Progenitor cell of endocrine pancreas (in vitro differentiated cells): ENCODE measurements around the gene FXYD7. TPM values are rescaled to one million over a fixed set of nuclear protein-coding genes. Genes with fewer than 3 reads are reported as not detected.

Experiments
- DNase-seq: peaks from one replicate; pipeline ENCODE4 v3.0.0; 2021; ENCODE audit warnings: low spot score; ENCODE audit not compliant: unreplicated experiment
- H3K27ac Mint-ChIP-seq: 2 replicates; pipeline ENCODE4 v1.8.0; 2021; ENCODE audit warnings: mild to moderate bottlenecking, moderate library complexity, mixed read lengths
- H3K27me3 Mint-ChIP-seq: 2 replicates; pipeline ENCODE4 v1.8.0; 2021; ENCODE audit warnings: mixed read lengths
- H3K36me3 Mint-ChIP-seq: 2 replicates; pipeline ENCODE4 v1.8.0; 2022; ENCODE audit warnings: mixed read lengths; ENCODE audit not compliant: insufficient read depth
- H3K4me1 Mint-ChIP-seq: 2 replicates; pipeline ENCODE4 v1.8.0; 2021; ENCODE audit warnings: low read depth, mixed read lengths
- H3K4me3 Mint-ChIP-seq: 2 replicates; pipeline ENCODE4 v1.8.0; 2021; ENCODE audit warnings: low read depth, mild to moderate bottlenecking, moderate library complexity, mixed read lengths
- H3K9me3 Mint-ChIP-seq: 2 replicates; pipeline ENCODE4 v1.8.0; 2021; ENCODE audit warnings: low read depth, mixed read lengths
- total RNA-seq: library from RNA; stranded (reverse); gene quantifications from 2 replicates; pipeline ENCODE4 v1.2.1, GENCODE V29; 2021
- TF ChIP-seq, protein P1 (sequence below): fragments of 200-600 bp; sonication (generic); IDR thresholded peaks from one replicate; pipeline ENCODE4 v1.5.0; 2021; ENCODE audit warnings: antibody characterized with exemption, mild to moderate bottlenecking; ENCODE audit not compliant: unreplicated experiment

The FXYD7 gene
- total RNA-seq, 1 donor from 2014 or later: not detected

DNA sequence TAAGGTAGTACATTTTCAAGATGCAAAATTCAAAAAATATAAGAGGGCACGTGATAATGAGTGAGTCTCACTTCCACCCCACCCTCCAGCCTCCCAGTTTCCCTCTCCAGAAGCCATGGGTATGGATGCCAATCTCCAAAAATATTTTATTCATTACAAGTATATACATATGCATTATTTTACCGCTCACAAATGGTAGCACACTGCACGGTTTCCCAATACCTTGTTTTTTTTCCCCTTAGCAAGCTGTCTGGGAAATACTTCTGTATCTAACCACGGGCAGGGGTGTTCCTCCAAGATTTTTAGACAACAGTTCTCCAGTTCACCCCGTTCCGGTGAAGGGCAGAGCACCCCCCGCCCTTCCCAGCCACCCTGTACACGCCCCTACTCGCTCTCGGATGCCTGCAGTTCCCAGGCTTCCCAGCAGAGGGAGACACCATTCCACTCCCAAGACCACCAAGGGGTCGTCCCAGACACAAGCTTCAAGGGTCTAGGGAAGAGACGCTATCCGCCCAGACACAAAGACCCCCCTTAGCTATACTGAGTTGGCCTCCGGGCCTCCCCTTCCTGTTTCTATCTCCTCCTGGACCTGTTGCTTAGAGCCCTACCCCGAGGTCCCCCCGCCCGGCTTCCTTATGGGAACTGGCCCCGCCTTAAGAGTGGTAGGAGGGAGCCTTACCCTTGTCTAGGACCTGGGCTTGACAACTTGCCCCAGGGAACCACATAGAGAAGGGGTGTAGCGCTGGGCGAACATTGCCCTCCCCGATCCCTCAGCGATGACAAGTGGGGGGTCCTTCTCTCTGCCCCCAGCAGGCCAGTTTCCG, 28.5 kb upstream of the FXYD7 start:
- Mint-ChIP-seq H3K27me3 (peaks cover 14% of the 10 kb centered on the region), H3K4me3 (peak overlapping the region; percentile 38), H3K9me3 (no peaks in the 10 kb centered on the region), H3K27ac (no peak overlapping the region), H3K4me1 (peaks cover 30% of the 10 kb centered on the region), H3K36me3 (no peaks in the 10 kb centered on the region)
- TF ChIP-seq, protein P1, sequence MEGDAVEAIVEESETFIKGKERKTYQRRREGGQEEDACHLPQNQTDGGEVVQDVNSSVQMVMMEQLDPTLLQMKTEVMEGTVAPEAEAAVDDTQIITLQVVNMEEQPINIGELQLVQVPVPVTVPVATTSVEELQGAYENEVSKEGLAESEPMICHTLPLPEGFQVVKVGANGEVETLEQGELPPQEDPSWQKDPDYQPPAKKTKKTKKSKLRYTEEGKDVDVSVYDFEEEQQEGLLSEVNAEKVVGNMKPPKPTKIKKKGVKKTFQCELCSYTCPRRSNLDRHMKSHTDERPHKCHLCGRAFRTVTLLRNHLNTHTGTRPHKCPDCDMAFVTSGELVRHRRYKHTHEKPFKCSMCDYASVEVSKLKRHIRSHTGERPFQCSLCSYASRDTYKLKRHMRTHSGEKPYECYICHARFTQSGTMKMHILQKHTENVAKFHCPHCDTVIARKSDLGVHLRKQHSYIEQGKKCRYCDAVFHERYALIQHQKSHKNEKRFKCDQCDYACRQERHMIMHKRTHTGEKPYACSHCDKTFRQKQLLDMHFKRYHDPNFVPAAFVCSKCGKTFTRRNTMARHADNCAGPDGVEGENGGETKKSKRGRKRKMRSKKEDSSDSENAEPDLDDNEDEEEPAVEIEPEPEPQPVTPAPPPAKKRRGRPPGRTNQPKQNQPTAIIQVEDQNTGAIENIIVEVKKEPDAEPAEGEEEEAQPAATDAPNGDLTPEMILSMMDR: peak; percentile 97
- DNase-seq: peak; percentile 75

DNA sequence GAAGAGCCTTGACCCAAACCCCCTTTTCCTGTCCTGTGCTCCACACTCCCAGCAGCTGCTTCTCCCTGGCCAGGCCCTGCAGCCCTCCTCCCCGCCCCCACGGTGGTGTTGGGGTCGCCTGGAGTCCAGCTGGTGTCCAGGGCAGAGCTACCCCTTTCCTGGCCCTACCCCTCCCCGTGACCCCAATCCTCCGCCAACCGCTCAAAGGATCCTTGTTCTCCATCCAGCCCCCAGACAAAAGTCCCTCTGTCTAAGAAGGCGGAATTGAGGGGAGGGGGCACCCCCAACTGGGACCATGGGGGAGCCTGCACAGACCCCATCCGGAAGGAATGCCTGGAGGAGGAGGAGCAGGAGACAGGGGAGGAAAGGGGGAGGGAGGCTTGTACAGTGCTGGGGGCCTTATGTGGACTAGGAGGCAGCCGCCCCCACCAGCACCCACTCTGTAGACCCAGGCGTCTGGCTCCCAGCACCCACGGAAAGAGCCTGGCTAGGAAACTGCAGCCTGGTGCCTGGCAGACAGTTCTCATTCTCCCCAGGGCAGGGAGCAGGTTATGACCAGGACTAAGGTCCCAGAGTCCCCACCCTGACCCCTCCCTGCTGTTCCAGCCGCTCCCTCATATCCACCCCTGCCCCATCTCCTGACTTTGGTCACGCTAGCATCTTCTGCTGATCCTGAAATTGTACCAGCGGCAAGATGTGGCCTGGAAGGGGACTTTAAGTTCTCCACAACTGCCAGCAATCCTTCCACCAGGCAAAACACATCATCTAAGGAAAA, 27.7 kb upstream of the FXYD7 start, which contains the start of gene FXYD3:
FXYD3 (plus strand) TSS at position 647 of the 775 bp plus-strand sequence. CDS start 3,554 bp downstream, outside the sequence.
- TF ChIP-seq, protein P1: no peak
- H3K4me1 Mint-ChIP-seq: peaks cover 30% of the 10 kb centered on the region
- no peaks in the 10 kb centered on the region for H3K36me3 Mint-ChIP-seq
- H3K27me3 Mint-ChIP-seq: peaks cover 14% of the 10 kb centered on the region
- H3K27ac Mint-ChIP-seq: peak within 1 kb of the TSS; percentile 82
- peak within 1 kb of the TSS; percentile 61 for H3K4me3 Mint-ChIP-seq
- no peaks in the 10 kb centered on the region for H3K9me3 Mint-ChIP-seq
- no peak for DNase-seq

DNA sequence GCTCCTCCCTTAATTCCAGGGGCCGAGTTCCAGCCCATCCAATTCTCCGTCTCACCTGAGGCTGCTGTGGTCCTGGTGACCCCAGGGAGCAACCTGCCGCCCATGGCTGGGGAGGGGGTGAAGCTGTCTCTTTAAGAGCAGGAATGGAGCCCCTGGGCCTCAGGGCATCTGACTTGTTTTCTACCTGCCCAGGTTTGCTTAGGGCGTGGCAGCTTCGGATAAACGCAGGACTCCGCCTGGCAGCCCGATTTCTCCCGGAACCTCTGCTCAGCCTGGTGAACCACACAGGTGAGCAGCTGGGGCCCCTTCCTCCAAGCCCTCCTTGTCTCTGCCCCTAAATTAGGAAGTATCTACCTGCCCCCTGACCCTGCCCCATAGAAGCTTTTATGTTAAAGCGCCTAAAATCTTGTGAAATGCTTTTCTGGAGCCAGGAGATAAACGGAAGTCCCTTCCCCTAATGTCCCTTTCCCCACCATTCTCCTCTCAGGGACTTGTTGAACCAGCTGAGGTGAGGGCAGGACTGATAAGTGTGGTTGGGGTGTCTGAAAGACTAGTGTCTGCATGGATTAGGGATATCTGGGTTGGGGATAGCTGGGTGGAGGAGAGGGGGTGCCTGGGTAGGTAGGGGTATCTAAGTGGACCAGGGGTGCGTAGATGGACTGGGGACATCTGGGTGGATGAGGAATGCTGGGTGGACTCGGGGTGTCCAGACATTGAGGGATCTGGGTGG, 26.8 kb upstream of the FXYD7 start:
- H3K4me3 Mint-ChIP-seq: peak overlapping the region; percentile 61
- DNase-seq: no peak
- peak overlapping the region; percentile 82 for H3K27ac Mint-ChIP-seq

DNA sequence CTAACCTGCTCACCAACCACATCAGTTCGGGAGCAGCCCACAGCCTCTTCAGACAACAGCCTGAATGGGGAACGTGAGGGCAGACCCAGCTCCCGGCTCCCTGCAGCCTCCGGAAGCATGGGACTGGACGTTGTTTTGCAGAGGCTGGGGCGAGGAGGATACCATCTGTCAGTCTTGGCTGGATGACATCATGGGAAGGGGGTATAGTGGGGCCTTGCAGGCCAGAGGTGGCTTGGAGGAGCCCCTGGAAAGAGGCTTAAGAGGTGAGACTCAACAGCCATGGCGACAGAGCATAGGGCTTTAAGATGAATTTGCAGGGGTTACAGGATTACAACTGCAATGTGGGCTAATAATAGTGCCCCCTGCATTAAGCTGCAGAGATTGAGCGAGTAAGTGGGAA, 25.9 kb upstream of the FXYD7 start:
- DNase-seq: no peak
- Mint-ChIP-seq H3K4me1 (peaks cover 24% of the 10 kb centered on the region), H3K9me3 (no peaks in the 10 kb centered on the region), H3K27ac (no peak overlapping the region), H3K4me3 (no peak overlapping the region), H3K36me3 (no peaks in the 10 kb centered on the region), H3K27me3 (peaks cover 14% of the 10 kb centered on the region)
- TF ChIP-seq, protein P1: no peak

More for the DNA sequence above, 26.8 kb upstream of the FXYD7 start:
- Mint-ChIP-seq H3K27me3 (peaks cover 14% of the 10 kb centered on the region), H3K4me1 (peaks cover 27% of the 10 kb centered on the region), H3K9me3 (no peaks in the 10 kb centered on the region), H3K36me3 (no peaks in the 10 kb centered on the region)
- TF ChIP-seq, protein P1: no peak

GRCh38 chr19:35117799-35118198, 25.3 kb upstream of the FXYD7 start:
- no peak overlapping the region for H3K27ac Mint-ChIP-seq
- no peak overlapping the region for H3K4me3 Mint-ChIP-seq
- H3K36me3 Mint-ChIP-seq: no peaks in the 10 kb centered on the region
- peaks cover 24% of the 10 kb centered on the region for H3K4me1 Mint-ChIP-seq
- peaks cover 17% of the 10 kb centered on the region for H3K27me3 Mint-ChIP-seq
- no peaks in the 10 kb centered on the region for H3K9me3 Mint-ChIP-seq
- TF ChIP-seq, protein P1: no peak
- no peak for DNase-seq
